NCI-H774 (cell line): Measurements from ENCODE around the gene XRCC5.

Experiments used
- DNase-seq: peaks from one replicate; lab custom pipeline; 2025; lab: John Stamatoyannopoulos, UW

Gene XRCC5

DNA sequence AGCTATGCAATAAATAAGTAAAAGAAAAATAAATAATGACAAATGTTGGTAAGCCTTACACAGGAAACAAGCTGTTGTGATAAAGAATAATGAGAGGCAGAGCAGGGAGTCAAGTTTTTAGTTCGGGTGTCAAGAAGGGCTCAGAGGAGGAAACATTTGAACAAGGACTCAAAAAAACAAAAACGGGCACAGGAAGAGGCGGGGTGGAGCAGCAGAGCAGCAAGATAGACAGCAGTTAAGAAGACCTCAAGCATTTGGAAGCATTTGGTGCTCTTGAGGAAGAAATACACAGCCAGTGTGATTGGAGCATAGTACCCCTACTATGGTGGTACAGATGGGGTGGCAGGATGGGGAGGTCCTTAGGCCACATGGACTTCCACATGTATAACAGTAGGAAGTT lies 24.6 kb upstream of the XRCC5 start:
- DNase-seq: no peak

DNA sequence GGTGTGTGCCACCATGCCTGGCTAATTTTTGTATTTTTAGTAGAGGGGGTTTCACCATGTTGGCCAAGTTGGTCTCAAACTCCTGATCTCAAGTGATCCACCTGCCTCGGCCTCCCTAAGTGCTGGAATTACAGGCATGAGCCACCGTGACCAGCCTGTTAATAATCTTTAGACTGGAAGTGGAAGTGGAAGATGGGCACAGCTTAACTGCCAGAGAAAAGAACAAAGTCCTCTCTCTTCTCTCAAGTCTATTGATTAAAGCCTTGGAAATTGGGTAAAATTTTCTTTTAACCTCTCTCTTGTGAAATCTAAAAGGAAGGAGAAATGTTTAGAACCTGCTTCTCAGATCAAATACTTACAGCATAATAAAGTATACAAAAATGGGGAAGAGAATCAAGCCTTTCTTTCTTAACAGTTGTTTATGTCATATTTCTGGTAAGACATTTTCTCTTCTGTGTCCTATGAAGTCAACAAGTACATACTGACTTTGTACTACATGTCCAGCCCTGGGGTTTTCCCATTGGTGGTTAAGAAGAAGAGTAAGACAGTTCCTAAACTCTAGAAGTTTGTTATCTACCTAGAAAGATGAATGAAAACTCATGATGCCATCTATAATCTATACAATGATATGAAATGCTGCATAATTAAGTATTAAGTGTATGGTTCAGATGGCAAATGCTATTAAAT lies 22.8 kb upstream of the XRCC5 start:
- DNase-seq: no peak

DNA sequence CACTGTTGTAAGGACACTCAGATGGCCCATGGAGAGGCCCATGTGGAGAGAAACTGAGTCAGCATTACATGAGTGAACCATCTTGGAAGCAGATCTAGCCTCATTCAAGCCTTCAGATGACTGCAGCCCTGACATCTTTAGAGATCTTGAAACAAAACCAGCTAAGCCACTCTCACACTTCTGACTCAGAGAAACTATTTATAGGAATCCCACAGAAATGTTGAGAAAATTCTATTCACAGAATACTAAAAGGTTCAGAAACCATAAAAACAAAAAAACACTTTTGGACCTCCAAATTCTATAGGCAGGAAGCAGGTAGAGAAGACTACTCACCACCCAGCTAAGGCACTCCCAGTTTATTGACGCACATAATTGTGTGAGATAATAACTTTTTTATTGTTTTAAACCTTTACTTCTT lies 18.8 kb upstream of the XRCC5 start:
- no peak for DNase-seq

DNA sequence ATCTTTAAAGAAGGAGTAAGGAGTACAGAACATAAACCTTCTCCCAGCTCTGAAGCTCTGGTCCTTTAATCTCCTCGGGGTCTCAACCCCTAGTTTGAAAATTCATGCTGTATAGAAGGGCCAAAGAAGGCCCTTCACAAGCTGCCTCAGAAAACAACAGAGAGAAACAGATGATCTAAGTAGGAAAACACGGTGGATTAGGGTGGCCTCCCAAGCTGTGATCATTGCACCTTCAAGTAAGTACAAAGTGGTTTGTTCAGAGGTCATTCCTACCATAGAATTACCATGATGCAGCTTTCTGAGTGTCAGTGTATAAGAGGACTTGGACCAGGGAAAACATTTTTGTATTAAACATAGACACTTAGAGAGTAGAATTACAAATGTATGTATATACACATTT lies 16.5 kb upstream of the XRCC5 start:
- DNase-seq: no peak

DNA sequence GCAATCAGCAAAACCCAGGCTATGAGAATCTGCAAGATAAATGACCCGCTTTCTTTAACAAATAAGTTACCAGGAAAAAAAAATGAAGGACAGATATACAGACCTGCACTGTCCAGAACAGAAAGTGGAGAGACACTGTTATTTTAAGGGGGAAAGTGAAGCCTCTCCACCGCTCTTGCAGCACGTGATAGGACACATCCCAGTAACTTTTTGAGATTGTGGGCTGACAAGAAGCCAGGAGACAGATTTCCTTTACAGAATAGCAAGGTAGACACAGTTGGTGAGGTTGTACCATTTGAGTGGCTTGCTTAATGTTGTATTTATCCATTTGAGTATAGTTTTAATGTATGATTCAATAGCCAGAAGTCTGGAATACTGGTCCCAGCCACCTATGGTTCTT lies 14.4 kb upstream of the XRCC5 start:
- DNase-seq: no peak

DNA sequence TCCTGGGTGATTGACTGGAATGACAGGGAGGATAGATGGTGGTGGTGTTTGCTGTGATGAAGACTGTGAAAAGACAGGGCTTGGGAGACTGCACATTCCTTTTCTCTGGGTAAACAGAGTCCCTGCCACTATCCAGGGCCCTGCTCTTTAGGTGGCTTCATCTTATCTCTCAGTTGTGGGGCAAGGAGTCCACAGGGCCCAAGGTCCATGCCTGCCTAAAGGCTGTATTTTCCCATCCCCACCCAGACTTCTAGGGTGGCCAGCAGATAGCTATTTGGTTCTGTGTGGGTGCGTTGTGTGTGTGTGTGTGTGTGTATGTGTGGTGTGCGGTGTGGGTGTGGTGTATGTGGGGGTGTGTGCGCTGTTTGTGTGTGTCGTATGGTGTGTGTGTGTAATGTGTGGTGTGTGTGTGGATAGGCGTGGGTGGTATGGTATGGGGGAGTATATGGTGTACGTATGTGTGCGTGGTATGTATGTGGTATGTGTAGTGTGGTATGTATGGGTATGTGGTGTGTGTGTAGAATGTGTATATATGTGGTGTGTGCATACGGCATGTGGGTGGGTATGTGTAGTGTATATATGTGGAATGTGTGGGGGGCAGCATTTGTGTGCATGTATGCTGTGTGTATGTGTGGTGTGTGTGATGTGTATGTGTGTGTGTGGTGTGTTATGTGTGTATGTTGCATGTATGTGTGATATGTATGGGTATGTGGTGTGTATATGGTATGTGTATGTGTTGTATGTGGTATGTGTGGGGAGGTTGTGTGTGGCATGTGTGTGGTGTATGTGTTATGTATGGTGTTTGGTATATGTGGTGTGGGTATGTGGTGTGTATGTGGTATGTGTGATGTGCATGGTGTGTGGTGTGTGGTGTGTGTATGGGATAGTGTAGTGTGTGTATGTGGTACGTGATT lies 10.5 kb upstream of the XRCC5 start:
- DNase-seq: no peak

DNA sequence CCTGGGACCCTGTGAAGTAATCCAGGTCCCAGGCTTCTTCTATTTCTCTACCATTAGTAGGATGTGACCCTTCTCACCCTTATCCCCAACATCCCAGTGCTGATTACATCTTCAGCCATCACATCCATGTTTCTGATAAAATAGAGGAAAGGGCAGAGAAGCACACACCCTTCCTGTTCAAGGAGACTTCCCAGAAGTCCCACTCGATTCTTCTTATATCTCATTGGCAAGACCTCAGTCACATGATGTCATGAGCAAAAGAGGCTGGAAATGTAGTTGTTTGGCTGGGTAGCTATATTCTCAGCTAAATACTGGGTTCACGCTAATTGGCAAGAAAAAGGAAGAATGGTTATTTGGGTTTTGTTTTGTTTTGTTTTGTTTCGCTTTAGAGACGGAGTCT lies 8.0 kb upstream of the XRCC5 start:
- no peak for DNase-seq

DNA sequence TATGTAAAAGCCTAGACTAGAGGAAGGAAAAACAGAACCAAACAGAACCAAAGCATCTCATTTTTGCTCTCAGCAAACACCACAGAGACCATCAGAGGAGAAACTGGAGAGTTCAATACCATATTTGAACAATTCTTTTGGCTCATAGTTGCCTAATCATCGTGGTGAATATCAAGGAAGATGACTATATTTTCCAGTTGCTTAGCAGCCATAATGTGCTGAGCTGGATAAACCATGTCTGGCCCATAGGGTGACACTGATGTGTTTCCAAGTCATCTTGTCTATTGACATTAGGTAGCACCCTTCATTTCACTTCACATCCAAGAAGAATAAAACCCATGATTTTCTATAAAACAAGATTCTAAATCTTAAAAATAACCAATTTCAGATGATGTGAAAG lies 5.9 kb upstream of the XRCC5 start:
- DNase-seq: no peak

DNA sequence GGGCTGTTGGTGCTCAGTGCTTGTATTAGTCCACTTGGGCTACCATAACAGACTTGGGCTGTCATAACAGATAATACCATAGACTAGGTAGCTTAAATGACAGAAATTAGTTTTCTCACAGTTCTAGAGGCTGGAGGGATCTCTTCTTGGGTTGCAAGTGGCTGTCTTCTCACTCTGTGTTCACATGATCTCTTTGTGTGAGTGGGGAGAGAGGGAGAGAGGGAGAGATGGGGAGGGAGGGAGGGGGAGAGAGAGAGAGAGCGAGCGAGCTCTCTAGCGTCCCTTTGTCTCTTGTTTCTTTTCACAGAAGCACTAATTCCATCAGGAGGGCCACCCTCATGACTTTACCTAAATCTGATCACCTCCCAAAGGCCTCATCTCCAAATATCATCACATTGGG lies 4.5 kb upstream of the XRCC5 start:
- DNase-seq: no peak

DNA sequence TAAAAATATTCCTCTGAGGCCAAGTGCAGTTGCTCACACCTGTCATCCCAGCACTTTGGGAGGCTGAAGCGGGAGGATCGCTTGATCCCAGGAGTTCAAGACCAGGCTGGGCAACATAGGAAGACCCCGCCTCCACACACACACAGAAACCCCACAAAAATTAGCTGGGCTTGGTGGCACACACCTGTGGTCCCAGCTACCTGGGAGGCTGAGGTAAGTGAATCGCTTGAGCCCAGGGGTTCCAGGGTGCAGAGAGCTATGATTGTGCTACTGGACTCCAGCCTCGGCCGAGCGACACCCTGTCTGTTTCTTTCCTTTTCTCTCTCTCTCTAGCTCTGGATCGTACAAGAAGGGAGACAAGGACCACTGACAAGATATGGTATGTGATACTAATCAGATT lies 1.8 kb upstream of the XRCC5 start:
- no peak for DNase-seq

DNA sequence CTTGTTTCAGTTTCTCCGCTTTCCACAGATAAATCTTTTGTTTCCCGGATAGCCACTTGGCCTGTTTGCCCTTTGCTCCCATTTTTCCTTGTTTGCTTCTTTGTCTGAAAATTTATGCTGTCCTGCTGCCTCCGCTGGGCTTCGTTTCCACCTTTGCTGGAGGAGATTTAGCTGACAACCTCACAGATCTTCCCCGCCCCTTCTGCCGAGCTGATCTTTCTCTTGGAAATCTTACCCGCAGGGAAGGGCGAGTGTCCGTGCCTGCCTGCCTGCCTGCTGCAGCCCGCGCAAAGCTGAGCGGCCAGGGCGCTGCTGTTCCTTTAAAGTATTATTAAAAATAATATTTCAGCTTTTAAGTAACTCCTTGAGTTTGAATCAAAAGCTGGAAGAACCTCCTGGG lies 1.4 kb upstream of the XRCC5 start:
- no peak for DNase-seq

DNA sequence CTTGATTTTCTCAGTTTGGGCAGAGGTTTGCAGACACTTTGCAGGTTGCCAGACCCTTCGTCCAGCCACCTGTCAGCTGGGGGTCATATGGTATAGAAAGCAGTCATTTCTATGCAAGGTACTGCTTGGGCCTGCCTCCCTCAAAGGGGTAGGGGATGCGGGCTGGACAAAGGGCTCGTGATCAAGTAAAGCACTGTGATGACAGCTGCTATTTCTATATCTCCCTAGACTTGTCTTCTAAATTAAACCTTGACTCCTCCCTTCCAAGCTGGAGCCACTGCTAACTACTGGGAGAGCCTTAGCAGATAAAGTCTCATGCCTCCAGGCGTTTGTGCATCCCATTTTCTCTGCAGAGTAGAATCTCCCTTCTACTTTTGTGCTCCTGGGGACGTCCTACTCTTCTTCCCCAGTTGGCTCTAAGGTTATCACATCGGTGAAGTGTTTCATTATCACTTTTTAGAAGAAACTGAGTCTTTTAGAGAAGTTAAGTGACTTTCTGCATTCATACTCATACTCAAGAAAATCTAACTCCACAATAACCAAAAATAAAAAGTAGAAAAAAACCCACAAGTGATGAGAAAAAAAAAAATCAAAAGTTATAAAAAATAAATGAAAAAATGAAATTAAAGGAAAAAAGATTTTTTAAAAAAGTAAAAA lies 710 bp upstream of the XRCC5 start:
- DNase-seq: no peak

DNA sequence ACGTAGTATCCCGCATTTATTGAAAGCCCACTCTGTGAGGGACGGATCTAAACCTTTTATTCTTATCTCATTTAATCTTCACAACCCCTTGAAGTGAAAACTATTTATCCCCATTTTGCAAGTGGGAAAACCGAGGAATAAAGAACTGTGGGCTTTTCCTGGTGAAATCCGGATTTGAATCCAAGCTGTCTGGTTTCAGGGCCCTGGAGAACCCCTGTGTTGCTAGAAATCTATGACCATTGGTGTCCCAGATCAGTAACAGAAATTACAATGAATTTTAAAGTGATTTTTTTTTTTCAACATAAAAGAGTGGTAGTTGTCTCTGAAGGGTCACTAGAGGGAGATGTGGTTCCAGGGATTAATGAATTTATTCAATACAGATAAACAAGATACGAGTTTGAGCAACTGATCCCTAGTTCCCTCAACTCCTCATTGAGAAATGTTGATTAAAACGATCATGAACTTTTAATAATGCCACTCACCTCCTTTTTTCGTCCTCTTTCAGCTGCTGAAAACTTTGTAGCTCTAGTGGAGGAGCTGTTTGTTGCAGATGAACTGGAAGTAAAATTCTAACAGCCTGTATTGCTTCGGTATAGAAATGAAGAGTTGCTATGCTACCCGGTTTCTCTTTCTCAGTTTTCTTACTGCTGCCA lies 940 bp downstream of the XRCC5 start:
- no peak for DNase-seq

DNA sequence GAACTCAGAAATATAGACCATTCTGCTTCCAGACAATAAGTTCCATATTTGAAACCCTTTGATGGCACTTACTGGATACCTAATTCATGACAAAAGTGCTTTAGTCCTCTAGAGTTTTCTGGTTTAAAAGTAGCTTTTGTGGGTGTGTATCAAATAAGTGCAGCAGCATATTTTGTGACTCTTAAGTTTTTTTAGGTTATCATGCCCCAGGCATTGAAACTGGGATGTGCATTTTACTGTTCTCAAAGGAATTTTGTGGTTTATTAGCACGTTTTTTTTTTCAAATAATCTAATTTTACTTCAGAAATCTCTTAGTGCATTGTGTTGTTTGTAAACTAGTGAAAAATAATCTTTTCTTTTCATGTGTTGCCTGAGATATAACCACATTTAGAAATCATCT lies 1.5 kb downstream of the XRCC5 start:
- no peak for DNase-seq

DNA sequence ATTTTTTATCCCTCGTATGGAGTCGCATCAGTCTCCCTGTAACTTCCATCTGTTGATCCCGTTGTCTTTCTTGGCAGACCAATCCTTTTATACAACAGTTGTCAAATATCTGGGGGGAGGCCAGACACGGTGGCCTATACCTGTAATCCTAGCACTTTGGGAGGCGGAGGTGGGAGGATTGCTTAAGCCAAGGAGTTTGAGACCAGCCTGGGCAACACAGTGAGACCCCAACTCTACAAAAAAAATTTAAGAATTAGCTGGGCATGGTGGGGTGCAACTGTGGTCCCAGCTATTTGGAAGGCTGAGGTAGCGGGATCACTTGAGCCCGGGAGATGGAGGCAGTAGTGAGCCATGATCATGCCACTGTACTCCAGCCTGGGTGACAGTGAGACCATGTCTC lies 2.0 kb downstream of the XRCC5 start:
- DNase-seq: no peak

DNA sequence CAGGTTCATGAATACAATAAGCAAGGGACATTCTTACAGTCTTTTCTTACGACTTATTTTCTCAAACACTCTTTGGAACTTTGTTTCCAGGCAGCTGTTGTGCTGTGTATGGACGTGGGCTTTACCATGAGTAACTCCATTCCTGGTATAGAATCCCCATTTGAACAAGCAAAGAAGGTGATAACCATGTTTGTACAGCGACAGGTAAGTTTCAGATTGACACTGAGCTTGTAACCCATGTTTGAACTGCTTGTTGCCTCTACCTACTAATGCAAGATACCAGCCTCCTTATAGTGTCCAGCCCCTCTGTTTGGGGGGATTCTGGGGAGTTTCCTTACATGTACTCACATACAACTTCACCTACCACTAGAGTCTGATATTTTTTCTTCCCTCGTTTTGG lies 3.8 kb downstream of the XRCC5 start:
- DNase-seq: no peak

DNA sequence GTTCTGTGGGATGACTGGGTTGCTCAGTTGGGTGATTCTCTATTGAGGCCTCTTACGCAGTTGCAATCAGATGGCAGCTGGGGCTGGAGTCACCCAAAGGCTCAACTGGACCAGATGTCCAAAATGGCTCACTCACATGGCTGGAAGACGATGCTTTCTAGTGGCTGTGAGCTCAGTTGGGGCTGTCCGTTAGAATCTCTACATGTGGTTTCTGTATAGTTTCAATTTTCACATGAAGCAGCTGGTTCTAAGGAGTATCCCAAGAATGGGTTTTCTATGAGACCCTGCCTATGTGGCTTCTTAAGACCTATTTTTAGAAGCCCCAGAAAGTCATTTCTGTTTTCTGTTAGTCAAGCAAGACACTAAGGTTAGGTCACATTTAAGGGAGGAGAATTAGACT lies 4.4 kb downstream of the XRCC5 start:
- no peak for DNase-seq

DNA sequence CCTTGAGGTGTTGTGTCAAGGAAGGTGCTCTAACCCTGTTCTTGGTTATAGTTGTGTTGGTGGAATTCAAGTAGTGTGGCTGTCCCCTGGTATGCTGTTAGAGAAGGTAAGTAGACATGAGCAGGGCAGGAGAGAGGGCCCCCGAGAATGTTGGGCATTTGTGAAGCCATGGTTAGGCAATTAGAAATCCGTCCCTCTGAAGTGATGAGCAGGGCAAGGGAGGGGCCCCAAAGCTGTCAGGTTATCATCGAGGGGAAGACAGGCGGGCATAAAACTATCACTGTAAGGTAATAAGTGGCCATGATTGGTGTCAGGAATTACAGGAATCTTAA lies 5.2 kb downstream of the XRCC5 start:
- DNase-seq: no peak

DNA sequence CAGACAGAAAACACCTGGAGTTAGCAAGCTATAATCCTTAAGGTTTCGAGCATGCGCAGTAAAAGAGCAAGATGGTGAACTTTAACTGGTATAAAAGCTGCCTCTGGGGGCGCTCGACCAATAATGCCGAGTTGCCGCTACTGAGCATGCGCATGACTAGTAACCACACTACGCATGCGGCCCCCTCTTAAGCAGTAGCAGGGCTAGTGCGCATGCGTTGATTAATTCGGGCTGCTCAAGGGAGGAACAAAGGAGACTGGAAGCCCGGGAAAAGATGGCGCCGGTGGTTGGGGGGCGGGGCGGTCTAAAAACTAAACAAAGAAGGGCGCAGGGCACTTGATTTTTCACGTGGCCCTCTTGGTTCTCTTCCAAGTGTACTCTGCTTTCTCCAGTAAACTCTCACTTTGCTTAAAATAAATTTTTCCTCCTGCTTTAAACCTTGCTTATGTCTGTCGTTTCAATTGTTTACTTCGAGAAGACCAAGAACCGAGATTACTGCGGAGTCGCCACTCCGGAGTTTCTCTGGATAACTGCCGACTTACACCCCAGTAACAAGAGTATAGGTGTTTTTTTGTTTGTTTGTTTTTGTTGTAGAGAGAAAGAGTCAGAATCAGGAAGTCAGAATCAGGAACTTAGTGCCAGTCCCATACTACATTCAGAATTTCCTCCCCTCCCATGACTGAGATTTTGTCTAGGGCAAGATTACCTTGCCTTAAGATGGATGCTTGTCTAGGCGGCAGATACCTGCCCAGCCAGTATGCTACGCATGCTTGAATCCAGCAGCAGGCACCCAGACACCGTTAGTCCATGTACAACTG lies 5.8 kb downstream of the XRCC5 start:
- peak; percentile 97 for DNase-seq

DNA sequence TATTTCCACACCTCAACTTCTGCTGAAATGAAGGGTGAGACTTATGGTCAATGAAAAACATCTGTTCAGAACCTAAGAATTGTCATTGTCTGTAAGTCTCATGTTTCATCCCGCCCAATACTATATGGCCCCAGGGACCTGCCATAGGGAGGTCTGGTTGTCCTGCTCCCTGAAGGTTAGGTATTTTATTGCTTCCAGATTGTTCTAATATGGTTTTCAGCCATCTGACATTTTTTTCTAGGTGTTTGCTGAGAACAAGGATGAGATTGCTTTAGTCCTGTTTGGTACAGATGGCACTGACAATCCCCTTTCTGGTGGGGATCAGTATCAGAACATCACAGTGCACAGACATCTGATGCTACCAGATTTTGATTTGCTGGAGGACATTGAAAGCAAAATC lies 7.3 kb downstream of the XRCC5 start:
- DNase-seq: no peak

DNA sequence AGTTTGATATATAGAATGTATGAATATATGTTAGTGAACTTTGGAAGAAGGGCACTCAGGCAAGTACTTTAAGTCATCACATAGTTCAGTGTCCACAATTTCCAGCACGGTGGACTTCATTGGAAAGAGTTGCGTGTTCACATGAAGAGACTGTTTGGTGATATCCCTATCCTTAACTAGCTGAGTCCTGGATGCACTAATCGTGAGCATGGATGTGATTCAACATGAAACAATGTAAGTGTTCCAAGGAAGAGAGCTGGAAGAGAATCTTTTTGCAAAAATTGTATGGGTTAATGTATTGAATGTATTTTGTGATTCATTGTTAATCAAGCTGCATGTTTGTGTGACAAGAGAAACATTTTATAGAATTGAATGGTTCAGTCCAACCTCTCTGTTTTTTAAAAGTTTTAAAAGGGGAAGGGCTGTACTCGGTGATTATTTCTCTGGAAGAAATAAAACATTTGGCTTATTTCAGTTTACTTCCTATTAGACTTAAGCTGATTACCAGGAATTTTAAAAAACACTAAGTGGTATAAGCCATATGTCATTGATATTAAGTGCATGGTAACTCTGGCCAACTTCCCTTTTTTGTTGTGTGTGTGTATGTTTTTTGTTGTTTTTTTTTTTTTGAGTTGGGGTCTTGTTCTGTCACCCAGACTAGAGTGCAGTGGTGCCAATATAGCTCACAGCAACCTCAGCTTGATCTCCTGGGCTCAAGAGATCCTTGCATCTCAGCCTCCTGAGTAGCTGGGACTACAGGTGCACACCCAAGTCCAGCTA lies 8.6 kb downstream of the XRCC5 start:
- no peak for DNase-seq
